OCI-LY1 (cell line): Measurements from ENCODE around the gene CHRNA4.

ENCODE experiments used
- H2AFZ ChIP-seq: fragments of 200-600 bp; sonication (generic), shearing (Covaris generic); 2 replicates; pipeline ENCODE4 v1.6.0; 2014; ENCODE audit warnings: antibody characterized with exemption, mild to moderate bottlenecking, low read length
- H3F3A ChIP-seq: fragments of 200-600 bp; sonication (generic), shearing (Covaris generic); 2 replicates; pipeline ENCODE4 v1.6.0; 2014; ENCODE audit warnings: mild to moderate bottlenecking, antibody characterized with exemption, low read length, moderate library complexity; ENCODE audit not compliant: insufficient read depth
- H3K27ac ChIP-seq: fragments of 200-600 bp; sonication (generic); 2 replicates; pipeline ENCODE4 v1.5.1; 2014; ENCODE audit warnings: low read length, mixed run types, mild to moderate bottlenecking, low read depth; ENCODE audit not compliant: poor library complexity, severe bottlenecking
- H3K27me3 ChIP-seq: fragments of 200-600 bp; sonication (generic); 2 replicates; pipeline ENCODE4 v1.6.0; 2014; ENCODE audit warnings: antibody characterized with exemption, mild to moderate bottlenecking, low read length, moderate library complexity; ENCODE audit not compliant: insufficient read depth
- H3K36me3 ChIP-seq: fragments of 200-600 bp; sonication (generic); 2 replicates; pipeline ENCODE4 v1.6.1; 2014; ENCODE audit warnings: mild to moderate bottlenecking, antibody characterized with exemption, low read length, moderate library complexity, mixed read lengths; ENCODE audit not compliant: insufficient read depth
- H3K4me1 ChIP-seq: fragments of 200-600 bp; sonication (generic); 2 replicates; pipeline ENCODE4 v1.5.1; 2014; ENCODE audit warnings: mild to moderate bottlenecking, low read length, moderate library complexity; ENCODE audit not compliant: insufficient read depth, severe bottlenecking
- H3K4me2 ChIP-seq: fragments of 200-600 bp; sonication (generic), shearing (Covaris generic); 2 replicates; pipeline ENCODE4 v1.6.1; 2014; ENCODE audit warnings: low read length
- H3K4me3 ChIP-seq: fragments of 200-600 bp; sonication (generic); 2 replicates; pipeline ENCODE4 v1.5.1; 2014; ENCODE audit warnings: low read length, low read depth, mild to moderate bottlenecking, mixed read lengths; ENCODE audit not compliant: poor library complexity, severe bottlenecking
- H3K79me2 ChIP-seq: fragments of 200-600 bp; shearing (Covaris generic); 2 replicates; pipeline ENCODE4 v1.6.1; 2016; ENCODE audit warnings: mixed run types, low read length, mixed read lengths; ENCODE audit not compliant: insufficient read depth
- H3K9ac ChIP-seq: fragments of 200-600 bp; sonication (generic), shearing (Covaris generic); 2 replicates; pipeline ENCODE4 v1.6.1; 2014; ENCODE audit warnings: mild to moderate bottlenecking, low read length, mixed read lengths
- H3K9me2 ChIP-seq: fragments of 200-600 bp; sonication (generic), shearing (Covaris generic); 2 replicates; pipeline ENCODE4 v1.6.1; 2014; ENCODE audit warnings: low read depth, mild to moderate bottlenecking, low read length, mixed read lengths
- H3K9me3 ChIP-seq: fragments of 200-600 bp; shearing (Covaris generic); 2 replicates; pipeline ENCODE4 v1.6.1; 2014; ENCODE audit warnings: low read length, mixed read lengths
- H4K20me1 ChIP-seq: fragments of 200-600 bp; sonication (generic), shearing (Covaris generic); 2 replicates; pipeline ENCODE4 v1.6.0; 2016; ENCODE audit warnings: mild to moderate bottlenecking, low read length; ENCODE audit not compliant: insufficient read depth
- CTCF ChIP-seq: fragments of 200-600 bp; sonication (generic), shearing (Covaris generic); IDR thresholded peaks from 2 replicates; pipeline ENCODE4 v1.5.1; 2017; ENCODE audit warnings: mild to moderate bottlenecking, antibody characterized with exemption, low read length, moderate library complexity, mixed read lengths
- EZH2 ChIP-seq: fragments of 200-600 bp; sonication (generic), shearing (Covaris generic); IDR thresholded peaks from 2 replicates; pipeline ENCODE4 v1.8.0; 2017; ENCODE audit warnings: borderline replicate concordance, mixed run types, mild to moderate bottlenecking, antibody characterized with exemption, low read length, moderate library complexity, mixed read lengths

CHRNA4 gene

GRCh38 chr20:63374504-63374903 lies 13.4 kb upstream of the CHRNA4 start:
- Histone ChIP-seq H4K20me1 (no peaks in the 10 kb centered on the region), H2AFZ (no peak overlapping the region), H3K27ac (no peak overlapping the region), H3K9me3 (no peaks in the 10 kb centered on the region), H3K9ac (no peak overlapping the region), H3K9me2 (no peaks in the 10 kb centered on the region), H3K36me3 (no peaks in the 10 kb centered on the region), H3K4me3 (no peak overlapping the region), H3K79me2 (no peaks in the 10 kb centered on the region), H3K27me3 (0 out of 2 replicates have a peak, but pooled peaks cover 3% of the 10 kb centered on the region), H3K4me1 (no peaks in the 10 kb centered on the region), H3K4me2 (no peak overlapping the region), H3F3A (no peaks in the 10 kb centered on the region)
- no peak for TF ChIP-seq EZH2
- no peak for TF ChIP-seq CTCF

GRCh38 chr20:63373996-63374395 lies 12.8 kb upstream of the CHRNA4 start:
- Histone ChIP-seq H3K9me2 (no peaks in the 10 kb centered on the region), H3K36me3 (no peaks in the 10 kb centered on the region), H3K27ac (no peak overlapping the region), H2AFZ (no peak overlapping the region), H3K27me3 (0 out of 2 replicates have a peak, but pooled peaks cover 3% of the 10 kb centered on the region), H3K9me3 (no peaks in the 10 kb centered on the region), H3K79me2 (no peaks in the 10 kb centered on the region), H4K20me1 (no peaks in the 10 kb centered on the region), H3F3A (no peaks in the 10 kb centered on the region), H3K4me2 (no peak overlapping the region), H3K4me3 (no peak overlapping the region), H3K9ac (no peak overlapping the region), H3K4me1 (no peaks in the 10 kb centered on the region)
- no peak for TF ChIP-seq CTCF
- no peak for TF ChIP-seq EZH2

- TF ChIP-seq CTCF (no peak), EZH2 (no peak)
- H3K4me1 ChIP-seq = no peaks in the 10 kb centered on the region
- 0 out of 2 replicates have a peak, but pooled peaks cover 3% of the 10 kb centered on the region for H3K27me3 ChIP-seq
- no peak overlapping the region for H3K4me2 ChIP-seq
- no peak overlapping the region for H3K27ac ChIP-seq
- no peaks in the 10 kb centered on the region for H3K79me2 ChIP-seq
- no peaks in the 10 kb centered on the region for H3K9me2 ChIP-seq
- H3K36me3 ChIP-seq = no peaks in the 10 kb centered on the region
- H3K9ac ChIP-seq = no peak overlapping the region
- H4K20me1 ChIP-seq = no peaks in the 10 kb centered on the region
- no peaks in the 10 kb centered on the region for H3K9me3 ChIP-seq
- H3F3A ChIP-seq = no peaks in the 10 kb centered on the region
- H2AFZ ChIP-seq = no peak overlapping the region
- H3K4me3 ChIP-seq = no peak overlapping the region
These were observed 12.1 kb upstream of the CHRNA4 start for GRCh38 chr20:63372971-63373885.
